SK-N-SH (cell line): ENCODE data around the gene PHLDA3. TPM values are rescaled to one million over a fixed set of nuclear protein-coding genes. Genes with fewer than 3 reads are reported as not detected.

ENCODE experiments used
- CTCF ChIA-PET: fragments of 300-600, 350-600 bp; formaldehyde crosslinking; extraction: SDS; loops from one replicate; lab custom pipeline; 2021; lab: Yijun Ruan, JAX
- POLR2A ChIA-PET: fragments of 350-600 bp; sonication (Branson Sonifier 250); formaldehyde crosslinking; extraction: SDS; loops from one replicate; lab custom pipeline; 2020; ENCODE audit warnings: antibody characterized with exemption, inconsistent platforms; lab: Yijun Ruan, JAX
- DNase-seq: peaks from one replicate; pipeline ENCODE4 v3.0.0; 2012
- H2AFZ ChIP-seq: fragments of 200-600 bp; sonication (generic); 2 replicates; pipeline ENCODE4 v1.8.1; 2016; ENCODE audit warnings: antibody characterized with exemption, mild to moderate bottlenecking, low read depth
- H3F3A ChIP-seq: fragments of 200-600 bp; sonication (generic); replicated peaks from 2 replicates; pipeline ENCODE3; 2016; ENCODE audit warnings: antibody characterized with exemption, mild to moderate bottlenecking; ENCODE audit not compliant: insufficient read depth
- H3K27ac ChIP-seq, 2 experiments: fragments of 200-500 bp in 1 of 2; fragments of 200-600 bp in 1 of 2; sonication (Bioruptor generic) in 1 of 2; sonication (generic), shearing (Covaris generic) in 1 of 2; 2 replicates each; pipeline versions ENCODE4 v1.5.1 to v1.6.1; 2014 to 2016; ENCODE audit warnings: low read depth in 2 of 2, inconsistent platforms in 1 of 2, low read length in 1 of 2, mild to moderate bottlenecking in 1 of 2, mixed read lengths in 1 of 2
- H3K27me3 ChIP-seq: fragments of 200-600 bp; sonication (generic), shearing (Covaris generic); 2 replicates; pipeline ENCODE4 v1.6.1; 2016; ENCODE audit warnings: mixed run types; ENCODE audit not compliant: insufficient read depth
- H3K36me3 ChIP-seq, 2 experiments: fragments of 200-500 bp in 1 of 2; fragments of 200-600 bp in 1 of 2; sonication (Bioruptor generic) in 1 of 2; sonication (generic) in 1 of 2; replicated peaks in 1 of 2; 2 replicates each; pipeline versions ENCODE3 to v1.5.1; 2014 to 2016; ENCODE audit warnings: low read length in 1 of 2, mild to moderate bottlenecking in 1 of 2; ENCODE audit not compliant: insufficient read depth in 2 of 2, control insufficient read depth in 1 of 2
- H3K4me1 ChIP-seq, 2 experiments: fragments of 200-500 bp in 1 of 2; fragments of 200-600 bp in 1 of 2; sonication (Bioruptor generic) in 1 of 2; sonication (generic), shearing (Covaris generic) in 1 of 2; 2 replicates each; pipeline versions ENCODE4 v1.5.1 to v1.6.1; 2014 to 2016; ENCODE audit warnings: low read depth in 1 of 2, low read length in 1 of 2, mixed run types in 1 of 2; ENCODE audit not compliant: insufficient read depth in 2 of 2, control insufficient read depth in 1 of 2
- H3K4me2 ChIP-seq: fragments of 200-600 bp; sonication (generic), shearing (Covaris generic); 2 replicates; pipeline ENCODE4 v1.6.1; 2017; ENCODE audit warnings: mixed run types
- H3K4me3 ChIP-seq, 2 experiments: fragments of 200-500 bp in 1 of 2; fragments of 200-600 bp in 1 of 2; sonication (Bioruptor generic) in 1 of 2; sonication (generic), shearing (Covaris generic) in 1 of 2; 2 replicates each; pipeline versions ENCODE4 v1.5.1 to v1.8.1; 2014 to 2016; ENCODE audit warnings: low read depth in 2 of 2, inconsistent platforms in 1 of 2, low read length in 1 of 2, mild to moderate bottlenecking in 1 of 2, mixed read lengths in 1 of 2, moderate library complexity in 1 of 2
- H3K79me2 ChIP-seq: fragments of 200-600 bp; sonication (generic); 2 replicates; pipeline ENCODE4 v1.8.1; 2017; ENCODE audit warnings: mild to moderate bottlenecking; ENCODE audit not compliant: insufficient read depth
- H3K9ac ChIP-seq: fragments of 200-600 bp; sonication (generic); 2 replicates; pipeline ENCODE4 v1.6.1; 2017; ENCODE audit warnings: mixed run types
- H3K9me2 ChIP-seq: fragments of 200-600 bp; sonication (generic); 2 replicates; pipeline ENCODE4 v1.6.1; 2017; ENCODE audit warnings: mixed run types
- H3K9me3 ChIP-seq: fragments of 200-600 bp; sonication (generic); 2 replicates; pipeline ENCODE4 v1.6.1; 2017; ENCODE audit warnings: mixed run types, mild to moderate bottlenecking, moderate library complexity
- H4K20me1 ChIP-seq: fragments of 200-600 bp; sonication (generic); 2 replicates; pipeline ENCODE4 v1.6.1; 2017; ENCODE audit warnings: mild to moderate bottlenecking, mixed run types; ENCODE audit not compliant: insufficient read depth
- ELF1 ChIP-seq: IDR thresholded peaks from 2 replicates; pipeline ENCODE4 v1.4.0; 2012
- EP300 ChIP-seq, 2 experiments: IDR thresholded peaks; 2 replicates each; pipeline versions ENCODE4 v1.4.0 to v1.6.1; 2012; ENCODE audit warnings: borderline replicate concordance in 1 of 2, low read depth in 1 of 2, low read length in 1 of 2
- FOSL2 ChIP-seq: IDR thresholded peaks from 2 replicates; pipeline ENCODE4 v1.4.0; 2012; ENCODE audit warnings: low read depth, mild to moderate bottlenecking, moderate library complexity, borderline replicate concordance
- FOXJ3 ChIP-seq: sonication (generic); formaldehyde crosslinking; IDR thresholded peaks from 2 replicates; pipeline ENCODE4 v1.5.1; 2020; ENCODE audit warnings: mild to moderate bottlenecking, missing genetic modification reagents
- FOXM1 ChIP-seq: IDR thresholded peaks from 2 replicates; pipeline ENCODE4 v1.4.0; 2012; ENCODE audit warnings: low read depth, mild to moderate bottlenecking
- GABPA ChIP-seq: IDR thresholded peaks from 2 replicates; pipeline ENCODE4 v1.4.0; 2012; ENCODE audit warnings: low read depth, mild to moderate bottlenecking
- IRF3 ChIP-seq: fragments of 150-350 bp; IDR thresholded peaks from 2 replicates; pipeline ENCODE4 v1.6.1; 2016; ENCODE audit warnings: mild to moderate bottlenecking, low read depth, low read length
- MAX ChIP-seq: IDR thresholded peaks from 2 replicates; pipeline ENCODE4 v1.4.0; 2012; ENCODE audit warnings: low read depth
- MXI1 ChIP-seq: IDR thresholded peaks from 2 replicates; pipeline ENCODE4 v1.6.1; 2012; ENCODE audit warnings: mild to moderate bottlenecking, low read depth, low read length, improper control_type of control experiment
- RCOR1 ChIP-seq: fragments of 150-350 bp; IDR thresholded peaks from 2 replicates; pipeline ENCODE4 v1.6.1; 2017; ENCODE audit warnings: antibody characterized with exemption, low read length
- REST ChIP-seq: IDR thresholded peaks from 2 replicates; pipeline ENCODE4 v1.6.1; 2012; ENCODE audit warnings: mild to moderate bottlenecking, low read depth, low read length, moderate library complexity
- RXRA ChIP-seq: IDR thresholded peaks from 2 replicates; pipeline ENCODE4 v1.4.0; 2012; ENCODE audit warnings: low read depth, mild to moderate bottlenecking, borderline replicate concordance
- SIN3A ChIP-seq: IDR thresholded peaks from 2 replicates; pipeline ENCODE4 v1.6.1; 2012; ENCODE audit warnings: low read depth, mild to moderate bottlenecking, low read length, moderate library complexity, borderline replicate concordance
- SMC3 ChIP-seq: IDR thresholded peaks from 2 replicates; pipeline ENCODE4 v1.6.1; 2012; ENCODE audit warnings: low read depth, low read length, improper control_type of control experiment
- TCF12 ChIP-seq: IDR thresholded peaks from 2 replicates; pipeline ENCODE4 v1.4.0; 2012
- ZBTB33 ChIP-seq: IDR thresholded peaks from 2 replicates; pipeline ENCODE4 v1.4.0; 2012; ENCODE audit warnings: low read depth, borderline replicate concordance
- WGBS: methylation state at CpG from one replicate; pipeline ENCODE4 v1.1.6; 2017; ENCODE audit warnings: low lambda C conversion rate; 5-methylcytosine and 5-hydroxymethylcytosine counted together
- polyA plus RNA-seq, 3 experiments: library from polyadenylated mRNA; depleted of rRNA; stranded (reverse); fragments of >200 nt; gene quantifications; 2 replicates each; pipeline ENCODE4 v1.2.3, GENCODE V29; 2012

The PHLDA3 gene
- polyA plus RNA-seq, 1 of the 3 experiments (the other 2 are of a cell fraction), result 105 TPM

GRCh38 chr1:201498621-201499020 is 29.6 kb upstream of the PHLDA3 start:
- Histone ChIP-seq H3K36me3 (peaks cover 12 to 19% of the 10 kb centered on the region in 2 experiments), H2AFZ (no peak overlapping the region), H3K9me2 (no peaks in the 10 kb centered on the region), H3K27me3 (no peaks in the 10 kb centered on the region), H3F3A (peaks cover 7% of the 10 kb centered on the region), H3K9me3 (no peaks in the 10 kb centered on the region), H3K27ac (no peak overlapping the region), H3K79me2 (peaks cover 94% of the 10 kb centered on the region), H4K20me1 (peaks cover 11% of the 10 kb centered on the region; the same call in 1 of the 2 replicates), H3K4me2 (no peak overlapping the region), H3K4me1 (peaks cover 17 to 27% of the 10 kb centered on the region in 2 experiments; a peak in 3 of 4 replicates), H3K4me3 (no peak overlapping the region), H3K9ac (no peak overlapping the region)
- 90% methylated on average over 8 of the region's 8 CpGs for WGBS
- ChIA-PET POLR2A (no interaction called here), CTCF (interaction anchor here (0.6 to 31.9 kb wide), 7 partner anchors 12 to 211 kb away, joined by 3 to 860 read pairs (median 5); no protein-coding TSS in a partner anchor)
- DNase-seq, result no peak
- no peak for TF ChIP-seq RCOR1
- TF ChIP-seq TCF12, result no peak
- TF ChIP-seq ELF1, result no peak
- no peak for TF ChIP-seq FOXM1
- no peak for TF ChIP-seq REST
- no peak for TF ChIP-seq RXRA
- no peak for TF ChIP-seq MXI1
- no peak for TF ChIP-seq EP300 (IDR thresholded peaks at IDR 0.05; ENCODE audit: borderline replicate concordance in 1 of 2, low read depth in 1 of 2, low read length in 1 of 2)
- no peak for TF ChIP-seq ZBTB33

GRCh38 chr1:201497935-201498509 is 29.0 kb upstream of the PHLDA3 start:
- no peak for DNase-seq
- WGBS, result 94% methylated on average over 16 of the region's 16 CpGs
- H3K79me2 ChIP-seq, result peaks cover 98% of the 10 kb centered on the region
- ChIA-PET CTCF (interaction anchor here (1.2 to 31.9 kb wide), 5 partner anchors 12 to 50 kb away, joined by 5 to 860 read pairs (median 13); no protein-coding TSS in a partner anchor), POLR2A (no interaction called here)
- no peak overlapping the region for H3K9ac ChIP-seq
- peaks cover 18 to 19% of the 10 kb centered on the region in 2 experiments for H3K36me3 ChIP-seq
- no peak overlapping the region for H2AFZ ChIP-seq
- peaks cover 7% of the 10 kb centered on the region for H3F3A ChIP-seq
- H3K4me3 ChIP-seq, result no peak overlapping the region
- peaks cover 12 to 24% of the 10 kb centered on the region in 2 experiments; a peak in 2 of 4 replicates for H3K4me1 ChIP-seq
- peaks cover 11% of the 10 kb centered on the region; the same call in 1 of the 2 replicates for H4K20me1 ChIP-seq
- no peaks in the 10 kb centered on the region for H3K9me3 ChIP-seq
- no peaks in the 10 kb centered on the region for H3K27me3 ChIP-seq
- H3K27ac ChIP-seq, result no peak overlapping the region
- no peak overlapping the region for H3K4me2 ChIP-seq
- H3K9me2 ChIP-seq, result no peaks in the 10 kb centered on the region
- TF ChIP-seq REST (no peak), ELF1 (no peak), IRF3 (no peak), GABPA (no peak), MAX (no peak), MXI1 (no peak), FOXJ3 (CRISPR knock-in tag) (no peak), SIN3A (no peak), SMC3 (no peak), FOSL2 (no peak)
